Uterus (tissue), 2 donors: ENCODE results near the gene ZBTB40.

Experiments used
- POLR2A ChIP-seq, 2 donors: fragments of 450-650 bp; IDR thresholded peaks; one replicate each; pipeline ENCODE4 v1.6.1; 2016; ENCODE audit warnings: antibody characterized with exemption in 2 of 2, mild to moderate bottlenecking in 1 of 2, moderate library complexity in 1 of 2
- TF ChIP-seq, protein P1 (sequence below), 4 experiments: fragments of 200-600 bp in 2 of 4; fragments of 450-650 bp in 2 of 4; sonication (generic) in 2 of 4; IDR thresholded peaks; one replicate each; pipeline ENCODE4 v1.5.1; 2016 to 2019; ENCODE audit warnings: antibody characterized with exemption in 4 of 4, mild to moderate bottlenecking in 2 of 4, moderate library complexity in 1 of 4

DNA sequence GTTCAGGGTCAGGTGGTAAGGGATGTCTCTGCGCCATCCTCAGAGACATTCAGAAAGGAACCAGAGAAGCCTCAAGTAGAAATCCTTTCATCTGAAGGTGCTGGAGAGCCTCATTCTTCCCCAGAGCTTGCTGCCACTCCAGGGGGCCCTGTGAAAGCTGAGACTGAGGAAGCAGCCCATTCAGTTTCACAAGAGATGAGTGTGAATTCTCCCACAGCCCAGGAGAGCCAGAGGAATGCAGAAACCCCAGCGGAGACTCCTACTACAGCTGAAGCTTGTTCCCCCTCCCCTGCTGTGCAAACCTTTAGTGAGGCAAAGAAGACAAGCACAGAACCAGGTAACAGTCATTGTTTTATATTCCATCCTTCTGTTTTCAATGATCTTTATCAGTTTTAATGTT is 38.7 kb downstream of the ZBTB40 start:
- TF ChIP-seq, protein P1, sequence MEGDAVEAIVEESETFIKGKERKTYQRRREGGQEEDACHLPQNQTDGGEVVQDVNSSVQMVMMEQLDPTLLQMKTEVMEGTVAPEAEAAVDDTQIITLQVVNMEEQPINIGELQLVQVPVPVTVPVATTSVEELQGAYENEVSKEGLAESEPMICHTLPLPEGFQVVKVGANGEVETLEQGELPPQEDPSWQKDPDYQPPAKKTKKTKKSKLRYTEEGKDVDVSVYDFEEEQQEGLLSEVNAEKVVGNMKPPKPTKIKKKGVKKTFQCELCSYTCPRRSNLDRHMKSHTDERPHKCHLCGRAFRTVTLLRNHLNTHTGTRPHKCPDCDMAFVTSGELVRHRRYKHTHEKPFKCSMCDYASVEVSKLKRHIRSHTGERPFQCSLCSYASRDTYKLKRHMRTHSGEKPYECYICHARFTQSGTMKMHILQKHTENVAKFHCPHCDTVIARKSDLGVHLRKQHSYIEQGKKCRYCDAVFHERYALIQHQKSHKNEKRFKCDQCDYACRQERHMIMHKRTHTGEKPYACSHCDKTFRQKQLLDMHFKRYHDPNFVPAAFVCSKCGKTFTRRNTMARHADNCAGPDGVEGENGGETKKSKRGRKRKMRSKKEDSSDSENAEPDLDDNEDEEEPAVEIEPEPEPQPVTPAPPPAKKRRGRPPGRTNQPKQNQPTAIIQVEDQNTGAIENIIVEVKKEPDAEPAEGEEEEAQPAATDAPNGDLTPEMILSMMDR (IDR thresholded peaks at IDR 0.05), result no peak
- TF ChIP-seq POLR2A (IDR thresholded peaks at IDR 0.05), result no peak
